ENCODE results near the gene MGAT4D. TPM values are rescaled to one million over a fixed set of nuclear protein-coding genes. Genes with fewer than 3 reads are reported as not detected.

MGAT4D gene
- total RNA-seq, 6 donors from 2014 or later = 0.79 TPM; not detected in 5

GRCh38 chr4:140497405-140497746 is 717 bp downstream of the MGAT4D start:
- no peak for ATAC-seq (ENCODE audit: low FRiP score in 2 of 2)
- H3K4me1 ChIP-seq = peaks cover 0 to 10% (median 6%) of the 10 kb centered on the region in 4 donors
- H3K36me3 ChIP-seq = no peaks in the 10 kb centered on the region
- H3K4me3 ChIP-seq = peak overlapping the region in 1 of 4 donors; percentile 27
- H3K27me3 ChIP-seq = peaks cover 0 to 14% (median 6%) of the 10 kb centered on the region in 4 donors
- no peak overlapping the region for H3K27ac ChIP-seq
- no peak for TF ChIP-seq CTCF (IDR thresholded peaks at IDR 0.05)
- TF ChIP-seq EP300 (IDR thresholded peaks at IDR 0.05) = no peak
- no peak for TF ChIP-seq POLR2AphosphoS5 (IDR thresholded peaks at IDR 0.05)
- TF ChIP-seq POLR2A (IDR thresholded peaks at IDR 0.05) = no peak
- no peaks in the 10 kb centered on the region for H3K9me3 ChIP-seq
- 83 to 84% methylated on average over 11 of the region's 11 CpGs for WGBS, 2 donors
- DNase-seq = peak in 1 of 2 donors; percentile 59

DNA sequence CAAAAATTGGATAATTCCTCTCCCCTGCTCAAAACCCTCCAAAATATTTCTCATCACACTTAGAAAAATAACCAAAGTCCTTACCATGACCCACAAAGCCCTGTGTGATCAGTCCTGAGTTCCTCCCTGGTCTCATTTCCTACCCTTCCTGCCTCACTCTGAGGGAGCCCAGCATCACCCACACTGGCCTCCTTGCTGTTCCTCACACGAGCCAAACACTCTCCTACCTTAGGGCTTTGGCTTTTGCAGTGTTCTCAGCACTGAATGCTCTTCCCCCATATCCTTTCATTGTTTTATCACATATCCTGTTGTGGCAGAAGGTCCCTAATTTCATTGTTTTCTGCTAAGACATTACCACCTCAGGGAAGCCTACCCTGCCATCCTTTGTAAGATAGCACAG is 12.2 kb downstream of the MGAT4D start:
- TF ChIP-seq CTCF (IDR thresholded peaks at IDR 0.05) (no peak), EP300 (IDR thresholded peaks at IDR 0.05) (no peak), POLR2A (IDR thresholded peaks at IDR 0.05) (no peak), POLR2AphosphoS5 (IDR thresholded peaks at IDR 0.05) (no peak)
- ATAC-seq (ENCODE audit: low FRiP score in 2 of 2) = peak in 1 of 2 donors; percentile 34
- WGBS, 2 donors = 58 to 60% methylated on average over 1 of the region's 1 CpG

DNA sequence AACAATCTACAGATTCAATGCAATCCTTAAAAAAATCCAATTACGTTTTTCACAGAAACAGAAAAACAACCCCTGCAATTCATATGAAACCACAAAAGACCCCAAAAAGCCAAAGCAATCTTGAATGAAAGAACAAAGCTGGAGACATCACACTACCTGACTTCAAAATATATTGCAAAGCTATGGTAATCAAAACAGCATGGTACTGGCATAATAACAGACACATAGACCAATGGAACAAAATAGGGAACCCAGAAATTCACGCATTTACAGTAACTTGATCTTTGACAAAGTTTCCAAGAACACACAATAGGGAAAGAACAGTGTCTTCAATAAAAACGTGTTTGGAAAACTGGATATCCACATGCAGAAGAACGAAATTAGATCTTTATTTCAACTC is 14.6 kb downstream of the MGAT4D start:
- Histone ChIP-seq H3K4me1 (no peaks in the 10 kb centered on the region), H3K4me3 (no peak overlapping the region), H3K36me3 (no peaks in the 10 kb centered on the region), H3K27me3 (no peaks in the 10 kb centered on the region), H3K27ac (no peak overlapping the region), H3K9me3 (peaks cover 0 to 8% (median 5%) of the 10 kb centered on the region in 4 donors)
- 85 to 88% methylated on average over 4 of the region's 4 CpGs for WGBS, 2 donors
- no peak for TF ChIP-seq POLR2AphosphoS5 (IDR thresholded peaks at IDR 0.05)
- TF ChIP-seq EP300 (IDR thresholded peaks at IDR 0.05) = no peak
- TF ChIP-seq POLR2A (IDR thresholded peaks at IDR 0.05) = no peak
- no peak for TF ChIP-seq CTCF (IDR thresholded peaks at IDR 0.05)
- ATAC-seq (ENCODE audit: low FRiP score in 2 of 2) (no peak), DNase-seq (no peak)

More for the DNA sequence above, 12.2 kb downstream of the MGAT4D start:
- DNase-seq = no peak
- no peaks in the 10 kb centered on the region for H3K36me3 ChIP-seq
- no peak overlapping the region for H3K4me3 ChIP-seq
- H3K4me1 ChIP-seq = no peaks in the 10 kb centered on the region
- no peak overlapping the region for H3K27ac ChIP-seq
- peaks cover 0 to 8% (median 5%) of the 10 kb centered on the region in 4 donors for H3K9me3 ChIP-seq
- H3K27me3 ChIP-seq = no peaks in the 10 kb centered on the region

GRCh38 chr4:140472156-140472555 is 25.9 kb downstream of the MGAT4D start:
- ATAC-seq (ENCODE audit: low FRiP score in 2 of 2) (no peak), DNase-seq (no peak)
- H3K27ac ChIP-seq = no peak overlapping the region
- TF ChIP-seq POLR2AphosphoS5 (IDR thresholded peaks at IDR 0.05) = no peak
- no peak for TF ChIP-seq POLR2A (IDR thresholded peaks at IDR 0.05)
- no peak for TF ChIP-seq EP300 (IDR thresholded peaks at IDR 0.05)
- no peak for TF ChIP-seq CTCF (IDR thresholded peaks at IDR 0.05)
- H3K4me1 ChIP-seq = no peaks in the 10 kb centered on the region
- 81 to 90% methylated on average over 2 of the region's 2 CpGs for WGBS, 2 donors
- no peaks in the 10 kb centered on the region for H3K36me3 ChIP-seq
- no peak overlapping the region for H3K4me3 ChIP-seq
- H3K9me3 ChIP-seq = no peaks in the 10 kb centered on the region
- no peaks in the 10 kb centered on the region for H3K27me3 ChIP-seq
